ENCODE data around the gene UNK. TPM values are rescaled to one million over a fixed set of nuclear protein-coding genes. Genes with fewer than 3 reads are reported as not detected.
"Not testable (repeated sequence)": the region's sequence is repeated elsewhere in the genome, so short reads cannot be mapped to it uniquely, and the experiment has no call there.

The UNK gene
- total RNA-seq, 3 donors from 2014 or later = 24.5 to 27.5 (median 25.7) TPM

DNA sequence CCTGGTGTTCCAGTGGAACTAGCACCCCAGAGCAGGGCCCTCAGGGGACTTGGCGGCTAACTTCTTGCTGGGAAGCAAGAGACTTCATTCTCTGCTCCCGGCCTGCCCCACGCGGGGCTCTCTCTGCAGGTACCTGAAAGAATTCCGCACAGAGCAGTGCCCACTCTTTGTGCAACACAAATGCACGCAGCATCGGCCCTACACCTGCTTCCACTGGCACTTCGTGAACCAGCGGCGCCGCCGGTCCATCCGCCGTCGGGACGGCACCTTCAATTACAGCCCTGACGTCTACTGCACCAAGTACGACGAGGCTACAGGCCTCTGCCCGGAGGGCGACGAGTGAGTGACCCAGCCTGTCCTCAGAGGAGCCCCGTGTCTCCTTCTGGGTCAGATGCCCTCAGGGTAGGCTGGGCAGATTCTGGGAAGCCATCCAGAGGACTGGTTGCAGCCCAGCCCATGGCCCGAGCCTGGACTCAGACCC is 25.1 kb downstream of the UNK start:
- no peak for ATAC-seq
- TF ChIP-seq, protein P1, sequence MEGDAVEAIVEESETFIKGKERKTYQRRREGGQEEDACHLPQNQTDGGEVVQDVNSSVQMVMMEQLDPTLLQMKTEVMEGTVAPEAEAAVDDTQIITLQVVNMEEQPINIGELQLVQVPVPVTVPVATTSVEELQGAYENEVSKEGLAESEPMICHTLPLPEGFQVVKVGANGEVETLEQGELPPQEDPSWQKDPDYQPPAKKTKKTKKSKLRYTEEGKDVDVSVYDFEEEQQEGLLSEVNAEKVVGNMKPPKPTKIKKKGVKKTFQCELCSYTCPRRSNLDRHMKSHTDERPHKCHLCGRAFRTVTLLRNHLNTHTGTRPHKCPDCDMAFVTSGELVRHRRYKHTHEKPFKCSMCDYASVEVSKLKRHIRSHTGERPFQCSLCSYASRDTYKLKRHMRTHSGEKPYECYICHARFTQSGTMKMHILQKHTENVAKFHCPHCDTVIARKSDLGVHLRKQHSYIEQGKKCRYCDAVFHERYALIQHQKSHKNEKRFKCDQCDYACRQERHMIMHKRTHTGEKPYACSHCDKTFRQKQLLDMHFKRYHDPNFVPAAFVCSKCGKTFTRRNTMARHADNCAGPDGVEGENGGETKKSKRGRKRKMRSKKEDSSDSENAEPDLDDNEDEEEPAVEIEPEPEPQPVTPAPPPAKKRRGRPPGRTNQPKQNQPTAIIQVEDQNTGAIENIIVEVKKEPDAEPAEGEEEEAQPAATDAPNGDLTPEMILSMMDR (IDR thresholded peaks at IDR 0.05) = no peak
- no peaks in the 10 kb centered on the region for H3K4me1 ChIP-seq (ENCODE audit: low read depth)
- intact Hi-C loops (cut with DNase I, micrococcal nuclease) = no loop called here
- H3K9me3 ChIP-seq = no peaks in the 10 kb centered on the region
- H3K4me3 ChIP-seq = no peak overlapping the region
- peak in 1 of 3 donors; percentile 46 for DNase-seq
- H3K36me3 ChIP-seq (ENCODE audit: low read depth) = no peaks in the 10 kb centered on the region

DNA sequence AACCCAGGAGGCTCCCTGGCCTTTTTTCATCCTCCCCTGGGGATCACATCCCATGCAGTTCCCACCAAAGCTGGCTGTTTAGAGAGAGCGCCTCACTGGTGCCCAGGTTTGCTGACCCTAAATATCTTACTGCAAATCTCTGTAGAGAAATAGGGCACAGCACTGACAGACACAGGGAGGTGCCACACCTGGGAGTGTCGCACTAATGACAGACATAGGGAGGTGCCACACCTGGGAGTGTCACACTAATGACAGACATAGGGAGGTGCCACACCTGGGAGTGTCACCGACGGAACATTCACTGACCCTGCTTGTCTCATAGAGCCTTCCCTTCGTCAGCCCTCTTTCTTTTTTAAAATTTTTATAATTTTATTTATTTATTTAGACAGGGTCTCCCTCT is 25.6 kb downstream of the UNK start:
- TF ChIP-seq, protein P1 (IDR thresholded peaks at IDR 0.05) = no peak
- peak; percentile 91 for ATAC-seq
- peak; percentile 54 to 93 (median 71) for DNase-seq
- Histone ChIP-seq H3K9me3 (no peaks in the 10 kb centered on the region), H3K4me3 (no peak overlapping the region), H3K36me3 (ENCODE audit: low read depth) (no peaks in the 10 kb centered on the region), H3K4me1 (ENCODE audit: low read depth) (no peaks in the 10 kb centered on the region)
- intact Hi-C loops (cut with DNase I, micrococcal nuclease) = no loop called here

DNA sequence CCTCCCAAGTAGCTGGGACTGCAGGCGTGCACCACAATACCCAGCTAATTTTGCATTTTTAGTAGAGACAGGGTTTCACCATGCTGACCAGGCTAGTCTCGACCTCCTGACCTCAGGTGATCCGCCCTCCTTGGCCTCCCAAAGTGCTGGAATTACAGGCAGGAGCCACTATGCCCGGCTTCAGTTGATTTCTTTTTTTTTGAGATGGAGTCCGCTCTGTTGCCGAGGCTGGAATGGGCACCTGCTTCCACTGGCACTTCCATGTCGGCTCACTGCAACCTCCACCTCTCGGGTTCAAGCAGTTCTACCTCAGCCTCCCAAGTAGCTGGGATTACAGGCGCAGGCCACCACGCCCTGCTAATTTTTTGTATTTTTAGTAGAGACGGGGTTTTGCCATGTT is 26.1 kb downstream of the UNK start:
- H3K4me3 ChIP-seq; H3K9me3 ChIP-seq; intact Hi-C loops (cut with DNase I, micrococcal nuclease); H3K4me1 ChIP-seq (ENCODE audit: low read depth); DNase-seq; ATAC-seq; H3K36me3 ChIP-seq (ENCODE audit: low read depth): not testable (repeated sequence)

DNA sequence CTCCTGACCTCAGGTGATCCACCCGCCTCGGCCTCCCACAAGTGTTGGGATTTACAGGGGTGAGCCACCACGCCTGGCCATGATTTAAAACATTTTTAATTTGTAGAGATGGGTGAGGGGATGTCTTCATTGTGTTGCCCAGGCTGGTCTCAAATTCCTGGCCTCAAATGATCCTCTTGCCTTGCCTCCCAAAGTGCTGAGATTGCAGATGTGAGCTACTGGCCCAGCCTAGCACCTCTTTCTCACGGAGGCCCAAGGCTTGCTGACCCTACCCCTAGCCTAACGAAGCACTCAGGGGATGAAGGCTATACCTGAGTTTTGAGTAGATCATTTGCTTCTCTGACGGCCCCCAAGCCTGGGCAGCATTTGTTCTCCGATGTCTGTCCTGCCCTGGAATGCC is 26.6 kb downstream of the UNK start:
- no peak for DNase-seq
- no peaks in the 10 kb centered on the region for H3K36me3 ChIP-seq (ENCODE audit: low read depth)
- H3K4me3 ChIP-seq = no peak overlapping the region
- H3K4me1 ChIP-seq (ENCODE audit: low read depth) = no peaks in the 10 kb centered on the region
- ATAC-seq = no peak
- intact Hi-C loops (cut with DNase I, micrococcal nuclease) = no loop called here
- no peaks in the 10 kb centered on the region for H3K9me3 ChIP-seq
- TF ChIP-seq, protein P1 (IDR thresholded peaks at IDR 0.05) = no peak

DNA sequence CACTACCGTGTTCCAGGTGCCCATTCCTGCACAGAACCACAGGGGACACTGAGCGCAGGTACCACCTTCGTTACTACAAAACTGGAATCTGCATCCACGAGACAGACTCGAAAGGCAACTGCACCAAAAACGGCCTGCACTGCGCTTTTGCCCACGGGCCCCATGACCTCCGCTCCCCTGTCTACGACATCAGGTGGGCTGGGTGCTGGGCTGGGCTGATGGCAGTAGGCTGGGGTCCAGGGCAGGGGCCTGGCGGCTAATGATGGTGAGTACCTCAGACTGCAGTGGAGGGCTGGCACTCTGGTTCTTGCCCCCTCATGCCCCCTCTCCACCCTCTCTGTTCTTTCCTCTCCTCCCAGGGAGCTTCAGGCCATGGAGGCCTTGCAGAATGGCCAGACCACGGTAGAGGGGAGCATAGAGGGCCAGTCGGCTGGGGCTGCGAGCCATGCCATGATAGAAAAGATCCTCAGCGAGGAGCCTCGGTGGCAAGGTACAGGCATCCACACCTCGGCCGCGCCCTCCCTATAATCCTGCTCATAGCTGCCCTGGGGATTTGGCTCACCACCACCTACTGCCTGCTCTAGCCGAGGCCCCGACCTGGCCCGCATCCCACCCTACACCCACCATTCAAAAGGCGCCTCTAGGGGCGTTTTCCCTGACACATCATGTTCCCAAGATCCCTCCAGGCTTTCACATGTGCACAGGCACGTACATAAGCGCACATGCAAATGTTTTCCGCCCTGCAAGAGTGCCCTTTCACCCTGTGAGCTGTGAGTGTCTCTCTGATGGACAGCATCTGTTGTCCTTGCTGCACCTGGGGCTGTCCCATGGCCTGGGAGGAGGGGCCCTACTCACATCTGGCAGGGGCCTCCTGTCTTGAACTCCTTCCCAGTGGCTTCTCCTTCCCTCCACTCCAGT is 27.7 kb downstream of the UNK start:
- no peaks in the 10 kb centered on the region for H3K4me1 ChIP-seq (ENCODE audit: low read depth)
- TF ChIP-seq, protein P1 (IDR thresholded peaks at IDR 0.05) = no peak
- no peak overlapping the region for H3K4me3 ChIP-seq
- DNase-seq = peak in 1 of 3 donors; percentile 45
- no peaks in the 10 kb centered on the region for H3K36me3 ChIP-seq (ENCODE audit: low read depth)
- intact Hi-C loops (cut with DNase I, micrococcal nuclease) = no loop called here
- no peak for ATAC-seq
- H3K9me3 ChIP-seq = no peaks in the 10 kb centered on the region

All from mucosa of descending colon (tissue), 3 donors.